Activated B cell treated with CpG ODN at 0.5 μM for 24 hours (primary cell): ENCODE results near the gene FLRT2. TPM values are rescaled to one million over a fixed set of nuclear protein-coding genes. Genes with fewer than 3 reads are reported as not detected.

Experiments
- ATAC-seq: fragments of 200-7000 bp; cut with Tn5 transposase; one replicate; pipeline ENCODE4 v1.10.0; 2021; ENCODE audit warnings: low read depth, mild to moderate bottlenecking, moderate library complexity
- CTCF ChIA-PET: fragments of 350-600 bp; sonication (Branson Sonifier 250); formaldehyde crosslinking; loops from one replicate; lab custom pipeline; 2021; ENCODE audit warnings: antibody characterized with exemption; lab: Charles Lee
- POLR2A ChIA-PET: fragments of 350-600 bp; sonication (Branson Sonifier 250); formaldehyde crosslinking; loops from one replicate; lab custom pipeline; 2021; ENCODE audit warnings: antibody characterized with exemption; lab: Charles Lee
- DNase-seq: peaks from one replicate; pipeline ENCODE4 v3.0.0; 2022
- H3K27ac Mint-ChIP-seq: one replicate; pipeline ENCODE4 v1.8.0; 2020; ENCODE audit warnings: mixed read lengths
- H3K27me3 Mint-ChIP-seq: one replicate; pipeline ENCODE4 v1.8.0; 2021; ENCODE audit warnings: mixed read lengths
- H3K36me3 Mint-ChIP-seq: one replicate; pipeline ENCODE4 v1.8.0; 2021; ENCODE audit warnings: low read depth, mixed read lengths
- H3K4me1 Mint-ChIP-seq: one replicate; pipeline ENCODE4 v1.8.0; 2021; ENCODE audit warnings: mixed read lengths
- H3K4me3 Mint-ChIP-seq: one replicate; pipeline ENCODE4 v1.8.0; 2020; ENCODE audit warnings: mild to moderate bottlenecking, mixed read lengths
- H3K9me3 Mint-ChIP-seq: one replicate; pipeline ENCODE4 v1.8.0; 2020; ENCODE audit warnings: mixed read lengths
- intact Hi-C: fragments of 100-400 bp; cut with micrococcal nuclease; formaldehyde crosslinking; loops from one replicate; pipeline ENCODE4 v1.15.1; 2024
- total RNA-seq: library from RNA; stranded (reverse); gene quantifications from 2 replicates; pipeline ENCODE4 v1.2.3, GENCODE V29; 2022
- TF ChIP-seq, protein P1 (sequence below): fragments of 200-600 bp; IDR thresholded peaks from one replicate; pipeline ENCODE4 v1.8.0; 2022; ENCODE audit warnings: antibody characterized with exemption, mild to moderate bottlenecking

FLRT2 gene
- total RNA-seq, 1 donor from 2014 or later, result not detected

DNA sequence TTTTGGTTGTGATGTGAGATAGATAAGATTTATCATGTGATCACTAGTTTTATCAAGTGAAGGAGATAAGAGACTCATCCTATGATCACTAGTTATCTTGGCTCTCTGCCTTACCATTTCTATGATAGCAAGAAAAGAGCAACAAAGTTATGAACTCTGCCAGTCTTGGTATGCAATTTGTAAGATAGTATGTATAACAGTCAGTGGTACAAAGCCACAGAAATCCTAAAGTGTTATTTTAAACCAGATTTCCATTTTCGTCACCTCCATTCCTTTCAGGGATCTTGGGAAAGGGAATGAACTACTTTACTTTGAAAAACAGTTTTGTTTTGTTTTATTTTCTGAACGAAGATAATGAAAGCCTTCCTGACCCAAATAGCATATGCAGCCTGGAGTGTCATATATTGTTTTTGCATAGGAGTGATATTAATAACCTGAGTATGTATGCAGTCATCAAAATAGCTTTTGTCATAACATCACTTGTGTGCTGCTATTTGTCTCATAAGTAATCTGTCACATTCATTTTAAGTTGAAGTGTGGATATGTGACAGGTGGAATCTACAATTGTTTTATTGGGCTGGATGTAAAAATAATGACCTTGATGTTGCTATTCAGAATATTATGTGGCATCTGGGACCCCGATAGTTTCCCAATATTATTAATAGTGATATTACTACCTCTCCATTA is 35.0 kb downstream of the FLRT2 start:
- ATAC-seq, result no peak
- no peaks in the 10 kb centered on the region for H3K27me3 Mint-ChIP-seq
- TF ChIP-seq, protein P1, sequence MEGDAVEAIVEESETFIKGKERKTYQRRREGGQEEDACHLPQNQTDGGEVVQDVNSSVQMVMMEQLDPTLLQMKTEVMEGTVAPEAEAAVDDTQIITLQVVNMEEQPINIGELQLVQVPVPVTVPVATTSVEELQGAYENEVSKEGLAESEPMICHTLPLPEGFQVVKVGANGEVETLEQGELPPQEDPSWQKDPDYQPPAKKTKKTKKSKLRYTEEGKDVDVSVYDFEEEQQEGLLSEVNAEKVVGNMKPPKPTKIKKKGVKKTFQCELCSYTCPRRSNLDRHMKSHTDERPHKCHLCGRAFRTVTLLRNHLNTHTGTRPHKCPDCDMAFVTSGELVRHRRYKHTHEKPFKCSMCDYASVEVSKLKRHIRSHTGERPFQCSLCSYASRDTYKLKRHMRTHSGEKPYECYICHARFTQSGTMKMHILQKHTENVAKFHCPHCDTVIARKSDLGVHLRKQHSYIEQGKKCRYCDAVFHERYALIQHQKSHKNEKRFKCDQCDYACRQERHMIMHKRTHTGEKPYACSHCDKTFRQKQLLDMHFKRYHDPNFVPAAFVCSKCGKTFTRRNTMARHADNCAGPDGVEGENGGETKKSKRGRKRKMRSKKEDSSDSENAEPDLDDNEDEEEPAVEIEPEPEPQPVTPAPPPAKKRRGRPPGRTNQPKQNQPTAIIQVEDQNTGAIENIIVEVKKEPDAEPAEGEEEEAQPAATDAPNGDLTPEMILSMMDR, result no peak
- no peak for DNase-seq
- no peaks in the 10 kb centered on the region for H3K4me1 Mint-ChIP-seq
- no peak overlapping the region for H3K27ac Mint-ChIP-seq
- H3K4me3 Mint-ChIP-seq, result no peak overlapping the region
- CTCF ChIA-PET, result no interaction called here
- peaks cover 6% of the 10 kb centered on the region for H3K9me3 Mint-ChIP-seq
- H3K36me3 Mint-ChIP-seq, result no peaks in the 10 kb centered on the region
- intact Hi-C loops, result no loop called here
- POLR2A ChIA-PET, result no interaction called here

DNA sequence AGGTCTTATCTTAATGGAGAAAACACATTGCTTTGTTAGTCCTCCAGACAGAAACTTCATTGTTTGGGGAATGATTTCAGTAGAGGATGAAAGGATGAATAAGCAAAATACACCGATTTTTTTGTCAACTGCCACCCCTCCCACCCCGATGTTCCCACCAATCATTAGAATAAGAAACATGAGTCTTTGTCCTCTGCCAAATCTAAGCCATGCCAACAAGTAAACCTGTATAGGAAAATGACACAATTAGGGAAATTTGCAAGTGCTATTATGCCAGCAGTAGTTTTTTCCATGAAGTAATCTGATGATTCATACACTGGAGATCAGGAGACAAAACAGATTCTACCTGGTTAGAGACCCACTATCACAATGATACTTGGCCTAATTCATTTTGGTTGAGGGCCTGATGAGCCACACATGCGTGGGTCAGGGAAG is 35.9 kb downstream of the FLRT2 start:
- intact Hi-C loops, result no loop called here
- ChIA-PET POLR2A (no interaction called here), CTCF (no interaction called here)
- no peaks in the 10 kb centered on the region for H3K4me1 Mint-ChIP-seq
- DNase-seq (no peak), ATAC-seq (no peak)
- no peaks in the 10 kb centered on the region for H3K36me3 Mint-ChIP-seq
- H3K4me3 Mint-ChIP-seq, result no peak overlapping the region
- TF ChIP-seq, protein P1, result no peak
- H3K27me3 Mint-ChIP-seq, result no peaks in the 10 kb centered on the region
- peaks cover 6% of the 10 kb centered on the region for H3K9me3 Mint-ChIP-seq
- no peak overlapping the region for H3K27ac Mint-ChIP-seq

DNA sequence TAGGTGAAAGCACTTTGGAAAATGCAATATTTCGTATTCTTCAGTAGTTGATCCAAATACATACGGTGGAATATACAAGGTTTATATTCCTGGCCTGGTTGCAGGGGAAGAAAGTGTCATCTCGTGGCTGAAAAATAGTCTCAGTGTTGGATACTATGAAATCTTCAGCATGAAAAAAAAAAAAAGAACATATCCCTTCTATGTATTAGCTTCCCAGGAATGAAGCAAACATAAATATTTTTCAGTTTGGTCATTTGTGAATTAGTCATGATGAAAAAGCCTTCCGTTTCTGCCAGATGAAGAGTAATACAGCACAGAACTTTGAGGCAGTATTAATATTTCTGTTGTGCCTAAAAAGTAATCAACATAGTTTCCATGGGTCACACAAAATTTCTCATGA is 36.7 kb downstream of the FLRT2 start:
- no peaks in the 10 kb centered on the region for H3K36me3 Mint-ChIP-seq
- TF ChIP-seq, protein P1, result no peak
- H3K27me3 Mint-ChIP-seq, result no peaks in the 10 kb centered on the region
- no peaks in the 10 kb centered on the region for H3K4me1 Mint-ChIP-seq
- ChIA-PET POLR2A (no interaction called here), CTCF (no interaction called here)
- DNase-seq, result no peak
- no peak for ATAC-seq
- intact Hi-C loops, result no loop called here
- no peak overlapping the region for H3K4me3 Mint-ChIP-seq
- H3K27ac Mint-ChIP-seq, result no peak overlapping the region
- H3K9me3 Mint-ChIP-seq, result peaks cover 6% of the 10 kb centered on the region

DNA sequence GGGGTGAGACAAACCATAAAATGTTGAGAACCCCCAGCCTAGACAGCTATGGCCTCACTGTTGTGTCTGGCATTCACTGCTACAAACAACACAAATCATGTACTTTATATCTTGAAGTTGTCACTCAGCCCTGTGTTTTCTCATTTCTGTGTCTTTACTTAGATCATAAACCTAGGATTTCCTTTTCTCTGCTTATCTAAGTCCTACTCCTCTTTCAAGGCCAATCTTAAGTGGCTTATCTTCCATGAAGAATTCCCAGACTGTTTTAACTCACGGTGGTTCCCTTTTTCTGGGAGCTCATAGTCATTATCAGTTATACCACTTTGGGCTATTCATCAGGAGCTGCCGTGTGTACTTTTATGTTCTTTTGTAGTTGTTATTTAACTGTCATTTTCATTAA is 42.1 kb downstream of the FLRT2 start:
- Mint-ChIP-seq H3K36me3 (no peaks in the 10 kb centered on the region), H3K9me3 (no peaks in the 10 kb centered on the region), H3K4me3 (no peak overlapping the region), H3K4me1 (no peaks in the 10 kb centered on the region), H3K27ac (no peak overlapping the region), H3K27me3 (no peaks in the 10 kb centered on the region)
- POLR2A ChIA-PET, result no interaction called here
- intact Hi-C loops, result no loop called here
- no peak for DNase-seq
- ATAC-seq, result no peak
- CTCF ChIA-PET, result no interaction called here
- TF ChIP-seq, protein P1, result no peak

DNA sequence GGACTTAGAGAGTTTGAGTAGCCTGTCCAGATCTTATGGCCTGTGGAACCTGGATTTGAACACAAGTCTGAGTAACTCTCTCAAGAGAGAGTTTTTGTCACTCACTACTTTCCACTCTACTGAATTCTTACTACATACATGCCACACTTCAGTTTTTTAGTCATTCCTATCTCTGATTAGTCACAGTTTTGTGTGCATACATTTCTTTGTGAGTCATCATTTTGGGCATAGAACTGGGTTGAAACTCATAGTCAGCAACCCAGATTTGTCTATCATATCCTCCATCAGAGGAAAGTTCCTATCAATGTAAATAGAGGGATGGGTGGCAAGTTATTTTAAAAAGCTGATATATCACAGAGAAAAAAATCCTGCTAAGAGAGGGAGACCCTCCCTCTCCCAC is 42.9 kb downstream of the FLRT2 start:
- no peaks in the 10 kb centered on the region for H3K36me3 Mint-ChIP-seq
- no peaks in the 10 kb centered on the region for H3K9me3 Mint-ChIP-seq
- CTCF ChIA-PET, result no interaction called here
- intact Hi-C loops, result no loop called here
- H3K4me3 Mint-ChIP-seq, result no peak overlapping the region
- DNase-seq, result no peak
- H3K4me1 Mint-ChIP-seq, result no peaks in the 10 kb centered on the region
- H3K27ac Mint-ChIP-seq, result no peak overlapping the region
- ATAC-seq, result no peak
- H3K27me3 Mint-ChIP-seq, result no peaks in the 10 kb centered on the region
- TF ChIP-seq, protein P1, result no peak
- POLR2A ChIA-PET, result no interaction called here
